HG02852 (cell line): Measurements from ENCODE around the gene AHRR.
"Not testable (repeated sequence)": the region's sequence is repeated elsewhere in the genome, so short reads cannot be mapped to it uniquely, and the experiment has no call there.

ENCODE experiments used
- ATAC-seq: cut with Tn5 transposase; IDR thresholded peaks from one replicate; pipeline ENCODE4 v1.9.1; 2021; ENCODE audit warnings: mild to moderate bottlenecking, moderate library complexity; ENCODE audit not compliant: unreplicated experiment

Gene AHRR

GRCh38 chr5:375921-376798 lies 54.6 kb downstream of the AHRR start:
- no peak for ATAC-seq

- ATAC-seq, result no peak
Measured at GRCh38 chr5:376799-377325, 55.3 kb downstream of the AHRR start.

GRCh38 chr5:377326-377981 lies 55.9 kb downstream of the AHRR start:
- ATAC-seq, result no peak

GRCh38 chr5:378301-378891 lies 56.9 kb downstream of the AHRR start:
- no peak for ATAC-seq

GRCh38 chr5:378976-379742 lies 57.6 kb downstream of the AHRR start:
- no peak for ATAC-seq

- no peak for ATAC-seq
Measured at GRCh38 chr5:380701-381309, 59.3 kb downstream of the AHRR start.

GRCh38 chr5:383066-383465 lies 61.6 kb downstream of the AHRR start:
- ATAC-seq, result no peak

GRCh38 chr5:383621-384020 lies 62.1 kb downstream of the AHRR start:
- ATAC-seq, result no peak

- not testable (repeated sequence) for ATAC-seq
Measured at GRCh38 chr5:384576-384975, 63.1 kb downstream of the AHRR start.

GRCh38 chr5:385321-385720 lies 63.8 kb downstream of the AHRR start:
- ATAC-seq, result no peak

- ATAC-seq, result no peak
Measured at GRCh38 chr5:386432-387341, 65.2 kb downstream of the AHRR start.

GRCh38 chr5:387491-388265 lies 66.2 kb downstream of the AHRR start:
- no peak for ATAC-seq

GRCh38 chr5:388266-389196 lies 67.0 kb downstream of the AHRR start:
- ATAC-seq, result no peak

GRCh38 chr5:389197-389821 lies 67.8 kb downstream of the AHRR start:
- ATAC-seq, result no peak

GRCh38 chr5:389891-390622 lies 68.5 kb downstream of the AHRR start:
- no peak for ATAC-seq
